ENCODE data around the gene THSD7A. TPM values are rescaled to one million over a fixed set of nuclear protein-coding genes. Genes with fewer than 3 reads are reported as not detected.

Gene THSD7A
- total RNA-seq, 1 experiment from 2014 or later = 4.0 TPM

- no peaks in the 10 kb centered on the region for H4K20me1 ChIP-seq (ENCODE audit: insufficient read depth)
- no peaks in the 10 kb centered on the region for H3K79me2 ChIP-seq (ENCODE audit: low read depth)
- H3K27ac ChIP-seq = no peak overlapping the region
- TF ChIP-seq EZH2 (IDR thresholded peaks at IDR 0.05; ENCODE audit: low read depth) (no peak), CTCF (conservative IDR thresholded peaks at IDR 0.05) (no peak)
- BruUV-seq (replicated peaks) = no TSS peak
- H3K9me2 ChIP-seq (ENCODE audit: insufficient read depth) = 0 out of 2 replicates have a peak, but pooled peaks cover 3% of the 10 kb centered on the region
- 0 out of 2 replicates have a peak, but pooled peaks cover 4% of the 10 kb centered on the region for H3K4me1 ChIP-seq (replicated peaks; ENCODE audit: insufficient read depth)
- ChIA-PET POLR2A (ENCODE audit: unreplicated experiment) (no interaction called here), CTCF (no interaction called here)
- H3K9me3 ChIP-seq (ENCODE audit: insufficient read depth, low read depth) = no peaks in the 10 kb centered on the region
- no peak overlapping the region for H2AFZ ChIP-seq
- no peak overlapping the region for H3K4me2 ChIP-seq
- H3K36me3 ChIP-seq (ENCODE audit: low read depth) = no peaks in the 10 kb centered on the region
- no peaks in the 10 kb centered on the region for H3K27me3 ChIP-seq (ENCODE audit: insufficient read depth, low read depth)
- no peak overlapping the region for H3K4me3 ChIP-seq
- no peak for DNase-seq
- intact Hi-C loops (cut with micrococcal nuclease; ENCODE audit: unreplicated experiment) = no loop called here
- H3F3A ChIP-seq (ENCODE audit: insufficient read depth, low read depth) = no peaks in the 10 kb centered on the region
Measured at GRCh38 chr7:11412036-11412435, 420.0 kb downstream of the THSD7A start.

DNA sequence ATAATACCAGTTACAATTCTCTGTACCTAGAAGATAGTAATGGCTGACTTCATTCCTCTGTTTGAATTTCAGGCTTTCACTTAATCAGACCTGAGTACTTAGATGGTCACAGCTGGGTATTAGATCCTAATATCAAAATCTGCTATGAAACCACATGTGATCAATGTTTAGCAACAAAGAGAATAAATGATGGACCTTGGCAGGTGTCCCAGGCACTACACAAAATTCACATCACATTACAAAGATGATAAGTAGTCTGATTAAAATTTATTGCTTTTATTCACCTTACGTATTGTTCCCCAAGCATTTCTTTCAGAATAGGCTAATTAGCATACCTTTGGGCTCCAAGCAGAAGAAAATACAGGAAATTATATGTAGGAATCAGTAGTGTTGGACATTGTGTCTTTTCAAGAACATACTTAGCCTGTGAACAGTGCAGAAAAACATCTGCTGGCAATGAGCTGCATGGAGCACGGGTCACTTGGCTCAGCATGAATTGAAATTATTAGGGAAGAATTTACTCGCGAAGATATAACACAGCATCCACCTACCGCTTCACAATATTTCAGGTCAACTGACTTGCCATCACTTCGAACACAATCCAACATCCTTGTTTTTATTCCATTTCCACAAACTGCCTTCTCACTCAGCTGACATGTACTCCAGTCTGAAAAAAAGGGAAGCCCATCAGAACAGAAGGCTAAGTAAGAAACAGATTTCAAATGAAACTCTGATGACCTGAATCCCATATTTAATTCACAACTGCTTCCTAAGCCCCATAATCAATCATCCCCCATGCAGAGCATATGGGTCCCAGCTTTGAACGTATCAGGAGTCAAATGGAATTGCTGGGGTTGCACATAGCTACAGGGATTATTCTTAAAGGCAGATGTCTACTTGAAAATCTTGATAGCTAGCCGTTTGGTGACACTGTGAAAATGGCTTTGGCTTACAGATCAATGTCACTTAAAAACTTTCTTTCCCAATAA is 421.0 kb downstream of the THSD7A start:
- BruUV-seq (replicated peaks) = no TSS peak
- no peak overlapping the region for H3K4me3 ChIP-seq
- H2AFZ ChIP-seq = no peak overlapping the region
- H3K79me2 ChIP-seq (ENCODE audit: low read depth) = no peaks in the 10 kb centered on the region
- CTCF ChIA-PET = no interaction called here
- 0 out of 2 replicates have a peak, but pooled peaks cover 4% of the 10 kb centered on the region for H3K4me1 ChIP-seq (replicated peaks; ENCODE audit: insufficient read depth)
- no peaks in the 10 kb centered on the region for H3F3A ChIP-seq (ENCODE audit: insufficient read depth, low read depth)
- POLR2A ChIA-PET (ENCODE audit: unreplicated experiment) = no interaction called here
- H3K4me2 ChIP-seq = no peak overlapping the region
- intact Hi-C loops (cut with micrococcal nuclease; ENCODE audit: unreplicated experiment) = no loop called here
- no peak for DNase-seq
- H3K36me3 ChIP-seq (ENCODE audit: low read depth) = no peaks in the 10 kb centered on the region
- no peaks in the 10 kb centered on the region for H3K27me3 ChIP-seq (ENCODE audit: insufficient read depth, low read depth)
- 0 out of 2 replicates have a peak, but pooled peaks cover 3% of the 10 kb centered on the region for H3K9me2 ChIP-seq (ENCODE audit: insufficient read depth)
- TF ChIP-seq EZH2 (IDR thresholded peaks at IDR 0.05; ENCODE audit: low read depth) (no peak), CTCF (conservative IDR thresholded peaks at IDR 0.05) (no peak)
- H3K27ac ChIP-seq = no peak overlapping the region
- H3K9me3 ChIP-seq (ENCODE audit: insufficient read depth, low read depth) = no peaks in the 10 kb centered on the region
- H4K20me1 ChIP-seq (ENCODE audit: insufficient read depth) = no peaks in the 10 kb centered on the region

- no peak overlapping the region for H3K4me3 ChIP-seq
- H3K9me2 ChIP-seq (ENCODE audit: insufficient read depth) = 0 out of 2 replicates have a peak, but pooled peaks cover 1% of the 10 kb centered on the region
- no peak overlapping the region for H2AFZ ChIP-seq
- H3K27me3 ChIP-seq (ENCODE audit: insufficient read depth, low read depth) = no peaks in the 10 kb centered on the region
- no peaks in the 10 kb centered on the region for H3K4me1 ChIP-seq (replicated peaks; ENCODE audit: insufficient read depth)
- no peaks in the 10 kb centered on the region for H3K36me3 ChIP-seq (ENCODE audit: low read depth)
- no peak overlapping the region for H3K4me2 ChIP-seq
- DNase-seq = no peak
- no peak for TF ChIP-seq EZH2 (IDR thresholded peaks at IDR 0.05; ENCODE audit: low read depth)
- no peak for TF ChIP-seq CTCF (conservative IDR thresholded peaks at IDR 0.05)
- H3F3A ChIP-seq (ENCODE audit: insufficient read depth, low read depth) = no peaks in the 10 kb centered on the region
- H3K27ac ChIP-seq = no peak overlapping the region
- ChIA-PET CTCF (no interaction called here), POLR2A (ENCODE audit: unreplicated experiment) (no interaction called here)
- no peaks in the 10 kb centered on the region for H3K9me3 ChIP-seq (ENCODE audit: insufficient read depth, low read depth)
- no peaks in the 10 kb centered on the region for H4K20me1 ChIP-seq (ENCODE audit: insufficient read depth)
- no TSS peak for BruUV-seq (replicated peaks)
- intact Hi-C loops (cut with micrococcal nuclease; ENCODE audit: unreplicated experiment) = no loop called here
- no peaks in the 10 kb centered on the region for H3K79me2 ChIP-seq (ENCODE audit: low read depth)
Measured at GRCh38 chr7:11404355-11404754, 427.6 kb downstream of the THSD7A start.
